Epithelial cell of esophagus (primary cell): ENCODE measurements around the gene SATB2.

ENCODE experiments used
- DNase-seq: peaks from one replicate; pipeline ENCODE4 v3.0.0; 2010; ENCODE audit warnings: low read depth
- H3K4me3 ChIP-seq: 2 replicates; pipeline ENCODE4 v1.5.1; 2011; ENCODE audit warnings: mild to moderate bottlenecking, low read length, control low read depth
- CTCF ChIP-seq: IDR thresholded peaks from 2 replicates; pipeline ENCODE4 v1.5.1; 2011; ENCODE audit warnings: low read depth, mild to moderate bottlenecking, low read length, control low read depth, inconsistent platforms; ENCODE audit not compliant: insufficient read depth; ENCODE audit errors: missing control alignments

The SATB2 gene

GRCh38 chr2:199470672-199471442 is 13.1 kb upstream of the SATB2 start:
- no peak overlapping the region for H3K4me3 ChIP-seq
- no peak for DNase-seq
- no peak for TF ChIP-seq CTCF

DNA sequence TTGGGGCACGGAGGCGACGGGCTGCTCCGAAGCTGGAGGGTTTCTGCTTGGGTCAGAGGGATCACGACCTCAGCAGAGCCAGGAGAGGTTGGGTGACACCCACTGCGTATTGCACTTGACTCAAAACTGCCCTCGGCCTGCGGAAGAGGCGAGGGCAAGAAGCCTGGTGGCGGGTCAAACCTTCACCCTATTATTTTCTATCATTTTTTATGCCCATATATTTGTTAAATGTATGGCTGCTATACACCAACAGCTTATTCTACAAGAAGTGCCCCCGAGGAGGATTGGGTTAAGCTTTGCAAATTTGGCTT is 12.6 kb upstream of the SATB2 start:
- no peak for DNase-seq
- H3K4me3 ChIP-seq = no peak overlapping the region
- TF ChIP-seq CTCF = no peak

DNA sequence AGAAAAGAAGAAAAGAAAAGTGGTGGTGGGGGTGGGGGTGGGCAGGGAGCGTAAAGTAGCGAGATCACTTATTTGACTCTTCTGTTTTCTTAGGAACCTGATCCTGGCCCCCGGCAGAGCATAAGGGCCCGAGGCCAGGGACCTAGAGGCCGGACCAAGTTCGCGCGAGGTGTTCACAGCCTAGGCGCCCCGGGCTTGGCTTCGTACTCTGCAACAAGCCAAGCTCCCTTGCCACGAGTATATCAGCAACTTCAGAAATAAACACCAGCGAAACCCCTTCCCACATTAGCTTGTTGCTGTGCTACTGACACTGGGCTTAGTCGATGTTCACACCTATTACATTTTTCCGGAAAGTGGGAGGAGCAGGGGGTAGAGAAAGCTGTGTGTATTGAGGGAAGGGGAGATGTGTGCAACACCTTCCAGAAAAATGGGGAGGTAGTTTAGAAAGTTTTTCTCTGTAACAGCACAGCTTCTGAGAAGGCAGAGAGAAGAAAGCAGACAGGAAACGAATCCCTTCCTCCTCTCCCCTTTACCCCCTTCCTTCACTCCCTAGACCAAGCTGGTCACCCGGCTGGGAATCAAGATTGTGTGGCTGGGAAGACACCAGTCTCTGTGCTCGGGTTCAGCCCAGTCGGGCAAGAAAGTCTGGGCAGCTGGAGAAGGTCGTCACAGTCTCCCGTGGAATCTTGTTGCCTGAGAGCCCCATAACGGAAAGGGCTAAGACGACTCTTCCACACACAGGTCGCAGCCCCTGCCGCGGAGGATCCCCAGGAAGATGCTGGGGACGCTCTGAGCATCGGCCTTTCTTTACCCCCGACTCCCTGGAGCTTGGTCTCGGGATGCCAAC is 12.0 kb upstream of the SATB2 start:
- no peak for DNase-seq
- no peak for TF ChIP-seq CTCF
- H3K4me3 ChIP-seq = no peak overlapping the region

DNA sequence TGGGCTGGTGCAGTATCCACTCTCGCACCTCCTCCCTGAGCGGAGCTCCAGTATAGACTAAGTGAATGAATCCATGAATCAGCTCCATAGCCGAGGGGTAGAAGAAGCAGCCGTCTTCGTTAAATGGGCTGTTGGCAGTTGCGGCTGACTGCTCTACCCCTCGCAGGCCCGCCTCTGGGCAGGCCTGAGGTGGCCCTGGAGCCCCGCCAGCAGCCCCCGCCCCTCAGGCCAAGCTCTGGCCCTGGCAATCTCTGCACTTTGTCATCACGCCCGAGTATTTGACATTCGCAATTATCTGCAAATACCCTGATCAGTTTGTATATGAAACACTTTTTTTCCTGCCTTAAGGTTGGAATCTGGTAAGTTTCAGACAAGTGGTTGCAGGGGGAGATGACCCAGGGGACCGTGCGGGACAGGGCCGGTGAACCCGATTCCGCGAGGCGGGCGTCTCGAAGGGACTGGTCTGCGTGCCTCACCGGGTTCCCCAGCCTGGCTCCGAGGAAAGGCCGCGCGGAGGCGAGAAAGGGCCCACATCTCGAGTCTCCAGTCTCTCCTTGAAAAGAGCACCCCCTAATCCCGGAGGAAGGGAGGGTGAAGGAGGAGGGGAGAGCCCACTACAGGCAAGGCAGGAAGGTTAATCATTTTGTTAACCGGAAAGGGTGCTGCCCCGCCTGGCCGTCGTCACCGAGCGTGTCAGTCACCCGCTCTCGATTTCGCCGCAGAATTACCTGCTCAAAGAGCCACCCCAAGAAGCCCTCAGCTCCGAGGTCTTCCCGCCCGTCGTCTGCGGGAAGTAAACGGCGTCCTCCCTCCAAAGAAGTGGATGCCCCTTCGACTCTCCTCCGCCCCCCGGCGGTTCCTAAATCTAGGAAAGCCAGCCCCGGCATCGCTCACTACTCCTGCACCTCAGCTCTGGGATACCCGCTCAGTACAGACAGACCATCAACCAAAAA is 11.1 kb upstream of the SATB2 start:
- TF ChIP-seq CTCF = no peak
- H3K4me3 ChIP-seq = no peak overlapping the region
- DNase-seq = no peak

- DNase-seq = no peak
- no peak overlapping the region for H3K4me3 ChIP-seq
- no peak for TF ChIP-seq CTCF
These were observed 9.5 kb upstream of the SATB2 start for GRCh38 chr2:199467066-199467822.

DNA sequence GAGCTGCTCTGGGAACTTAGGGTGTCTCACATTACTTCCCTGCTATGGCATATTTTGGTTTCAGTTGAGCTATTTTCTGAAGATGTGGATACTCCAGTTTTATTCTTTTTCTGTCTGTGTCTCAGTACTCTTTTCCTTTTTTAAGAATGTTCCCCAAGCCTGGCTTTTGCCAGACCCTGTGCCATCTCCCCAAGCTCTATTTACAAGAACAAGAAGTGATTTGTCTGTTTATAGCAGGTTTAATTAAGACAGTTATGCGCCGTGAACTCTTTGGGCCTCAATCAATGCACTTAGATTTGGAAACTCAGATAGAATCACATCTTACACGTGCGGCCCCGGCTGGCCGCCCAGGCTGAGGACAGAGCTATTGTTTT is 8.9 kb upstream of the SATB2 start:
- no peak for TF ChIP-seq CTCF
- DNase-seq = no peak
- no peak overlapping the region for H3K4me3 ChIP-seq
